Hindlimb muscle (tissue), 1 donor: ENCODE results near the gene CCL7. TPM values are rescaled to one million over a fixed set of nuclear protein-coding genes. Genes with fewer than 3 reads are reported as not detected.
"Not testable (repeated sequence)": the region's sequence is repeated elsewhere in the genome, so short reads cannot be mapped to it uniquely, and the experiment has no call there.

ENCODE experiments used
- DNase-seq: peaks from one replicate; pipeline ENCODE4 v3.0.0-alpha.2; 2013
- polyA plus RNA-seq: library from polyadenylated mRNA; unstranded; fragments of 120-200 nt; gene quantifications from one replicate; pipeline ENCODE4 v1.2.1, GENCODE V29; 2013; ENCODE audit not compliant: insufficient read length

Gene CCL7
- polyA plus RNA-seq: not detected

DNA sequence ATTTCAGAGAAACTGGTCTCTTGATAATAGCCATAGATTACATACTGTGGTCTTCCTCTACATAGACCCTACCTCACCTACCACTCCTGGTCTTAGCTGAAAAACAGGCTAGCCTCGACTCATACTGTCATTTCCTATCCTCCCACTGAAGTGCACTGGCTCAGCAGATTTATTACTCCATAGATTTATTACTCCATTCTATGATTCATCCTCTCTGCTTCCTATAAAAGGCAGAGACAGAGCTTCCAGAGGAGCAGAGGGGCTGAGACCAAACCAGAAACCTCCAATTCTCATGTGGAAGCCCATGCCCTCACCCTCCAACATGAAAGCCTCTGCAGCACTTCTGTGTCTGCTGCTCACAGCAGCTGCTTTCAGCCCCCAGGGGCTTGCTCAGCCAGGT, at the start of gene CCL7:
Gene CCL7, plus strand, starts transcription at position 253 of the 400 bp plus-strand sequence. Its CDS starts 70 bp downstream, at position 323.
- no peak for DNase-seq

GRCh38 chr17:34220752-34221395, 49.1 kb upstream of the CCL7 start:
- DNase-seq: no peak

DNA sequence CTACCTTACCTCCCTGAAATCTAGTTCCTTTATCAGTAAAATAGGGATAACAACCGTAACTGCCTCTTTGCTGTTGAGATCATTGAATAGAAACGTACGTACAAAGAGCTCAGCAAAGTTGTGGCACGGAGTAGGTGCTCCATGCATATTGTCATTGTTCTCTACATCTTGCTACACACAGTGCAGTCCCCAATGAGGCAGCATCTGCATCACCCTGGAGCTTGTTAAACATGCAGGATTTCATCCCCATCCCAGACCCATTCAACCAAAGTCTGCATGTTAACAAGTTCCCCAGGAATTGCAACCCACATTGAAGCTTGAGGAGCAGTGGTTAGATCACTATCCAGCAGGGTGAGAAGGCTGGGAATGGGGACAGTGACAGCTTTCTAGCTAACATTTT, 48.6 kb upstream of the CCL7 start:
- no peak for DNase-seq

DNA sequence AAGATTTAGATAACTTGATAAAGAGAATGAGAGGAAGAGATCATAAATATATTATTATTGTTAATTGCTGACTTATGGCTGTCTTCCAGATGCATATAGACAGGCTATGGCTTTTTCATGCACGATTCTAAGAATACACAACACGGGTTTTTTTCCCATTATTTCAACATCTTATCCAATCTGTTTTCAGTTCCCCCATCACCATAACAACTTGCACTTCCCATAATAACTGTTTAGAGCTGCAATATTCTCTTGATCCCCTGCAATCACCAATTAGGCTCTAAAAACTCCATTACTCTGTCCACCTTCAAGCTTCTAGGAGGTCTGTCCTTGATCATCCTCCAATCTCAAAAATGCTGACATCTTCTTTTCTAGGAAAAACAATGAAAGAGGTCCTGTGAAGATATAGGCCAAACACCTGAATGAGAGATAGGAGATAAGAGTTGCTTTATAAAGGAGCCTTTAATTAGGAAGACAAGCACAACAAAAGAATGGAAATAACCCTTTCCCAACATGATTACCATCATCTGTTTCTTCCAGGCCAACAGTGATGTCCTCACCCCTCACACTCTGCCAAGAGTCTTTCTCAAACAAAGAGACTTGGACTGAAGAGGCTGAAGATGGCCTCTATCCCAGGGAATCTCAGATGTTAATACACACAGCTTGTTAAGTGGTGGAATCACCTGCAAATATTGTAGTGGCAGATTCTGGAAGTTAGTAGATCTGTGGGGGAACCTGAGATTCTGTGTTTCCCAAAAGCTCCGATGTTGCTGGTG, 47.1 kb upstream of the CCL7 start:
- no peak for DNase-seq

- DNase-seq: no peak
These were observed 45.0 kb upstream of the CCL7 start for GRCh38 chr17:34225046-34225445.

DNA sequence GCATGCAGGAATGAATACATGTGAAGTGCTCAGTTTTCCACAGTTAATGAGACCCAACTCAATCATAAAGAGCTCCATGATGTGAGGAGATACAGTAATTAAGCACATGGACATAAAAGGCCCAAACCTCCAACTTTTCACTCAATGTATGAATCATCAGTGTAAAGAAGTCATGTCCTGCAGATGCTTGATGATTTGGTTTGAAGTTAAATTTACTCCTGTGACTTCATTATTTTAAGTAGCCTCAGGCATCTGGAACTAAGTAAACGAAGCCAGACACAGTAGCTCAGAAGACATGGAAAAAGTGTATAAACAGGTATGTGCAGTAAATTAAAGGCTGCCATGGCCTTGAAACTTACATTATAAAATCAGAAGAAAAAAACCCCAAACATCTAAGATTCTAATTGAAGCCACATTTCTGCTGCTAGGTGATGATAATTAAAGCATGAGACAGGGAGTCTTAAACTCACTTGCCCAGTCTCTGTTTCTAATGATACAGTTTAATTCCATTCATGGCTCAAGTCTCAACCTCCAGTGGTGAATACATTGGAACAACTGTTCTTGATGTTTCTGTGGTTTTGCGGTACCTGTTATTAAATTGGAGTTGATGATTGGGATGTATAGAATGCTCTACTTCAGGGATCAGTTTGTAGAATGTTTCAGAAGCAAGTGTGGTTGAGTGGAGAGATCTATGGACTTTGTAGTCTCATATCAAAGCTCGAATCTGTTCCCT, 43.8 kb upstream of the CCL7 start:
- DNase-seq: no peak

GRCh38 chr17:34226744-34227034, 43.3 kb upstream of the CCL7 start:
- DNase-seq: no peak

DNA sequence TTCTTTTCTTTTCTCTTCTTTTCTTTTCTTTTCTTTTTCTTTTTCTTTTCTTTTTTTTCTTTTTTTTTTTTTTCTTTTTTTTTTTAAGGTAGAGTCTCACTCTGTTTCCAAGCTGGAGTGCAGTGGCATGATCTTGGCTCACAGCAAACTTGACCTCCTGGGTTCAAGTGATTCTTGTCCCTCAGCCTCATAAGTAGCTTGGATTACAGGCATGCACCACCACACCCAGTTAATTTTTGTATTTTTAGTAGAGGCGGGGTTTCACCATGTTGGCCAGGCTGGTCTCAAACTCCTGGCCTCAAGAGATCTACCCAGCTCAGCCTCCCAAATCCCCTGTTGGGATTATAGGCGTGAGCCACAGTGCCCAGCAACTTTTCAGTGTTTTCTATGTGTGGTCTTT, 42.7 kb upstream of the CCL7 start:
- DNase-seq: not testable (repeated sequence)

GRCh38 chr17:34227707-34228106, 42.3 kb upstream of the CCL7 start:
- DNase-seq: no peak

DNA sequence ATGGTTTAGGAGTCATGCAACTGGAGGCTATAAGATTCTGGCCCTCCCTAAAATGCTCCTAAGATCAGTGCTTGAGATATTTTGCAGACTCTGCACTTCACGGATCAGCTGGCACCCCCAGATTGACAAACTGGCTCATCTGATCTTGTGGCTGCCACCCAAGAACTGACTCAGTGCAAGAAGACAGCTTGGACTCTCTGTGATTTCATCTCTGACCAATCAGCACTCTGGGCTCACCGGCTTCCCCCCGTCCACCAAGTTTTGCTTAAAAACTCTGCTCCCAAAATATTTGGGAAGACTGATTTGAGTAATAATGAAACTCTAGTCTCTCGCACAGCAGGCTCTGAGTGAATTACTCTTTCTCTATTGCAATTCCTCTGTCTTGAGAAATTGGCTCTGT, 41.2 kb upstream of the CCL7 start:
- DNase-seq: no peak

GRCh38 chr17:34230342-34230741, 39.7 kb upstream of the CCL7 start:
- DNase-seq: no peak

DNA sequence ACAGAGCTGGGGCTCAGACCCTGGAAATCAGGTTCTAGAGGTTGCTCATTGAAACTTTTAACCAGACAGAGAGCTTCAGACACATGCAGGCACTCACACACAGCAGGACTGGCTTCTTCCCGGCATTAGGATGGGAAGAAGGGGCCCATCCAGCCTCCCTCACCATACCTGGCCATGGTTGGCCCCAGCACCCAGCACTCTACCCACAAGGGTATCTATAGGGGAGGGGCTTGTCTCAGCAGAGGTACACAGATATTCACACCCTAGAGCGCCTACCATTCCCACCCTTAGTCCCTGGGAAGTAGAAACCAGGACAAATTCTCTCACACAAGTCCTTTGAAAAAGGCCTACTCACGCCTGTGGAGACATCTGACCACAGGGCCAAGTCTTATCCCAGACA, 35.4 kb upstream of the CCL7 start:
- DNase-seq: no peak

DNA sequence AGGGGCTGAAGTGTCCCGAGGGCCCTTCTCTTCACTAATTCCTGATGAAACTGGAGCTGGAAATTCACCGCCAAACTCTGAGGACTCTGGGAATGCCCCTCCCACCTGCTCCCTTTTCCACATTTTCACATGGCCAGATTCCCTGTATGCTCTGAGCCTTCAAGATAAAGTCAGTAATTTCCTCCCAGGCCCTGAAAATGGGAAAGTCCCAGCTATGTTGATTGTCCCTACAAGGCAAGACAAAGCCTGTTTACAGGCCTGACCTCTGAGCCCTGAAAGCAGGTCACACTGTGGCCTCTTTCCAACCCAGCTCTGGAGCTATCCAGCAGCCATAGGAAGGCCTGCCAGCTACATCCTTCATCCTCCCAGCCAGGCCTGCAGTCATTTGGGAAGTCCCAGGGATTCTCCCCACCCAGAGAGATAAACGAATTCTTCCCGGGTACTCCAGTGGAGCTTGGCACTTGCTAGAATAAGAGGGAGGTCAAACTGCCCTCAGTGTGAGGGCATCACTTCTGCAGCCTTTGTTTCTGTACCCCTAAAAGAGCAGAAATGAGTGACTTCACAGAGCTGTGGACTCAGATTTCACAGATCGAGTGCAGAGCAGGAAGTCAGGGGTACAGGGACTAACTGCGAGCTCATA, 34.5 kb upstream of the CCL7 start:
- DNase-seq: peak; percentile 84

DNA sequence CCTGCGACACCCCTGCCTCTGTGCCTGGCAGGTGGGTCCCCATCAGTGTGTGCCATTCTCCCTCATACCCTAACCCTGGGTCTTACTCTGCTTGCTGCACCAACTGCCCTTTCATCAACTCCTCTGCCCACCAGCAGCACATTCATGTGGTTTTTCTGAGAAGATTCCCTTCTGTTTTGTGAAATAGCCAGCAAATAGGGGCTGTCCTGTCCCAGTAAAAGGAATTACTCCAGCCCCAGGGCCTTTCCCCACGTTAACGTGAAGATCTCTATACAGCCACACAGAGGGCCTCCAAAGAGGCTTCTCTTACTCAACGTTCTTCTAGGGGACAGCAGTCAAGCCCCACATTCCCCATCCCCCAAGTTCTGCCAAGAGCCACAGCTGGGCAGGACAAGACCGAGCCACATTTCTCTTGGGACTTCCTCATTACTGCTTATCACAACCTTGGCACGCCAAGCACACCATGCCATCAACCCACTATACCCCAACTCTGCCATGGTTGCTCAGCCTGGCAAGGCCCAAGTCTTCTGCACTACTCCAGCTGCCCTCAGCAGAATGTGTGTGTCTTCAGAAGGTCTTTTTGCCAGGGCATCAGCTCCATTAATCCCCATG, 33.6 kb upstream of the CCL7 start:
- no peak for DNase-seq

- DNase-seq: no peak
These were observed 32.6 kb upstream of the CCL7 start for GRCh38 chr17:34237458-34237857.

DNA sequence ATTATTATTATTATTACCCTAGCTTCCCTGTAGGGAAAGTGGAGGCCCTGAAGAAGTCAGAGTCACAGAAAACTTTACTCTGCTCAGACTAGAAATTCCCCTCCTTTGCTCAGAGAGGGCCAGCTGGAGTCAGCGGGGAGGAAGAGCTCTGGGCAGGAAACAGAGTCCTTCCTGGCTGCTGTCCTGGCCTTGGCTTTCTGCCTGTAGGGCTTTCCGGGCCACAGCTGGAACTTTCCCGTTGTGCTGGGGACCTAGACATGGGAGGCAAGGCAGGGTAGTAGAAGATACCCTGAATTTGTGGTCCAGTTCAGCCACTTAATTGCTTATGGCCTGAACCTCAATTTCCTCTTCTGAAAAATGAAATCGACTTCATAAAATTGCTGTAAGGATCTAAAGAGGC, 29.0 kb upstream of the CCL7 start:
- peak; percentile 80 for DNase-seq

- no peak for DNase-seq
These were observed 27.2 kb upstream of the CCL7 start for GRCh38 chr17:34242587-34243363.

- DNase-seq: no peak
These were observed 26.4 kb upstream of the CCL7 start for GRCh38 chr17:34243364-34244320.

- DNase-seq: no peak
These were observed 24.6 kb upstream of the CCL7 start for GRCh38 chr17:34245351-34245905.

DNA sequence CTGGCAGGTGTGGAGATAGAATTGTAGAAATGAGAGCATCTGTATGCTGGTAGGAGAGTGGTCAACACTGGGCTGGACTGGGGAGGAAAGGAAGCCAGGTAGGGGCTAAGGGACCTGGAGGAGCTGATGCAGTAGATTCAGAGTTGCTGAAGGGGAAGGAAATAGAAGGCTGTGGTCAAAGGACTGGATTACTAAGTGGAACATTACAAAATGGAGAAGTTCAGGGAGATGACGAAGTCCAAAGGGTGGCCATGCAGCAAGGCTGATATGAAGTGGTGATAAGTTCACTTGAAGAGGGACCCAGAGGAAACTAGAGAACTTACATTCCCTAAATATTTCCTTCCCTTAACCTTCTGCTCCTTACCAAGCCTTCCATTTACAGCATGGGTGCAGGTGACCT, 23.6 kb upstream of the CCL7 start:
- DNase-seq: no peak
